Frontal cortex (tissue), 4 donors: Measurements from ENCODE around the gene MVP. TPM values are rescaled to one million over a fixed set of nuclear protein-coding genes. Genes with fewer than 3 reads are reported as not detected.

Experiments used
- DNase-seq, 2 donors: peaks; one replicate each; pipeline ENCODE4 v3.0.0; 2012; ENCODE audit warnings: low spot score in 2 of 2
- FAIRE-seq: peaks from 2 replicates; lab custom pipeline; 2012; peaks lifted over from hg19 to GRCh38; lab: Jason Lieb, UNC
- total RNA-seq: library from RNA; depleted of rRNA; stranded (reverse); fragments of >200 nt; gene quantifications from one replicate; pipeline ENCODE4 v1.2.3, GENCODE V29; 2014
- donor health status: control.
- donor health status: control.
- donor health status: control.

The MVP gene
- total RNA-seq, 1 donor from 2014 or later, result 4.5 TPM

DNA sequence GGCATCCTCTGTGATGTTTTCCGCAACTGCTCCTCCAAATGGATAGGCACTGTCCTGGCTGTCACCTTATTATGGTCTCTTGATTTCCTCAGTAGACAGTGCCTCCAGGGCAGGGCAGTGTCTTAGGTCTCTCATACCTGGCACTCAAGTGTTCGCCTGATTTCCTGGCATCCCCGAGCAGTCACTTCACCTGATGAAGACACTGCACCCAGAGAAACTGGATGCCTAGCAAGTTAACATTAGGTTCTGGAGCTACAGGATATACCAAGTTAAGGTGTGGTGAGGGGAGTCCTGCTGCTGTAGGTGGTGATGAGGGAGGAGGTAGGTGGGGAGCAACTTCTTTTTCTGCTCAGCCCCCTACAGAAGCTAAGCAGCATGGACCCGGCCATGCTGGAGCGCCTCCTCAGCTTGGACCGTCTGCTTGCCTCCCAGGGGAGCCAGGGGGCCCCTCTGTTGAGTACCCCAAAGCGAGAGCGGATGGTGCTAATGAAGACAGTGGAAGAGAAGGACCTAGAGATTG lies 17.8 kb upstream of the MVP start:
- FAIRE-seq, result no peak
- no peak for DNase-seq

- DNase-seq (no peak), FAIRE-seq (no peak)
Measured at GRCh38 chr16:29804020-29804419, 16.2 kb upstream of the MVP start.

GRCh38 chr16:29804455-29805231 lies 15.6 kb upstream of the MVP start:
- FAIRE-seq (no peak), DNase-seq (no peak)

DNA sequence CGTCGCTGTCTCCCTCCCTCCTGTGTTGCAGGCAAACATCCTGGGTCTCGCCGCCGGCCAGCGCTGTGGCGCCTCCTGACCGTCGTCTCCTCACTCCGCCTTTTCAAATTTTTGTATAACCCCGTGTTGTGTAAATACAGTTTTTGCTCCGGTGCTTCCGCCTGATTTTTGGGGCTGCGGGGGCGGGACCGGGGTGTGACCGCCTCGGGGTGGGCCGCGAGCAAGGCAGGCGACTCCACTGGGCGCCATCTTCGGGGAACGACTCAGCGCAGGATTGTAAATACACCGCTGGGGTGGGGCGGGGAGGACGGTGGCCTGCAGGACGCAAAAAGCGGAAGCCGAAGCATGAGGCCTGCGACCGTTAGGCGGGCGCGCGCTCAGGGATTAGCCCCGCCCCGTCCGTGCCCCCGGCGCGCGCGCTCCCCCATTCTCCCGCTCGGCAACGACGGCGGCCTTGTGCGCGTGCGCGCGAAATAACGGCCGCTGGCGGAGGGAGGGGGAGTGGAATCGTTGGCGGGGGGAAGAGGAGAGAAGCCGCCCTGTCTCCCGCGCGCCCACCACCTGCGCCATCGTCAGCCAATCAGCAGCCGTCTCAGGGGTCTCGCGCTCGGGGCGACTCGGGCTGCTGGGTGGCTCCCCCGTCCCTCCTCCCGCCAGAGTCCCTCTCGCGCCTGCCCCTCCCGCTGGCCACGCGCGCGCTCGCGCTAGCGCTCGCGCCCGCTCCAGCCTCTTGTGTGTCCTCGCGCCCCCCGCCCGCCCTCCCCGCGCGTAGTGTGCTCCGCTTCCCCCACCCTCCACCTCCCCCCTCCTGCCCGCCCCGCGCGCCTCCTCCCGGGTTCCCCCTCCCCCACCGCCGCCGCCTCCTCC lies 14.8 kb upstream of the MVP start:
- no peak for FAIRE-seq

DNA sequence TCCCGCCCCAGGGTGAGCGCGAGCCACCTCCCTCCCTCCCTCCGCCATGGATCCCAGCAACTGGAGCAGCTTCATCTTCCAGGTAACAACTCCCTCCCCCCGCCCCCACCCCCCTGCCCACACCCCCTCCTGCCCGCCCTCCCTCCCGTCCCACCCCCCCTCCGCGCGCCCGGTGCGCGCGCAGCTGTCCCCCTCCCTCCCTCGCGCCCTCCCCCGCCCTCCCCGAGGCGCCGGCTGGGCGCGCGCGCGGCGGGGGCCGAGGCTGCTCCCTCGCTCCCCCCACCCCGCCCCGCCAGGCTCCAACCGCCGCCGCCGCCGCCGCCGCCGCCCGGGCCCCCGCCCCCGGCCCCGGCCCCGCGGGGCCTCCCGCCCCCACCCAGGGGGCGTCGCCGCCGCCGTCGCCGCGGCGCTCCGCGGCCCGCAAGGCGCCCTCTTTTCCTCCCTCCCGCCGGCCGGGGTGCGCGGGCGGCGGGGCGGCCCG lies 14.1 kb upstream of the MVP start, which contains the start of gene MAZ:
Gene MAZ, plus strand, starts transcription at position 431 of the 481 bp plus-strand sequence. CDS start 173 bp downstream, outside the sequence.
- peak; percentile 79 to 89 for DNase-seq
- FAIRE-seq, result no peak

More for the DNA sequence above, 14.8 kb upstream of the MVP start:
- DNase-seq, result peak; percentile 94

GRCh38 chr16:29806641-29807425 lies 13.4 kb upstream of the MVP start:
- DNase-seq, result peak in 1 of 2 donors; percentile 55
- no peak for FAIRE-seq

DNA sequence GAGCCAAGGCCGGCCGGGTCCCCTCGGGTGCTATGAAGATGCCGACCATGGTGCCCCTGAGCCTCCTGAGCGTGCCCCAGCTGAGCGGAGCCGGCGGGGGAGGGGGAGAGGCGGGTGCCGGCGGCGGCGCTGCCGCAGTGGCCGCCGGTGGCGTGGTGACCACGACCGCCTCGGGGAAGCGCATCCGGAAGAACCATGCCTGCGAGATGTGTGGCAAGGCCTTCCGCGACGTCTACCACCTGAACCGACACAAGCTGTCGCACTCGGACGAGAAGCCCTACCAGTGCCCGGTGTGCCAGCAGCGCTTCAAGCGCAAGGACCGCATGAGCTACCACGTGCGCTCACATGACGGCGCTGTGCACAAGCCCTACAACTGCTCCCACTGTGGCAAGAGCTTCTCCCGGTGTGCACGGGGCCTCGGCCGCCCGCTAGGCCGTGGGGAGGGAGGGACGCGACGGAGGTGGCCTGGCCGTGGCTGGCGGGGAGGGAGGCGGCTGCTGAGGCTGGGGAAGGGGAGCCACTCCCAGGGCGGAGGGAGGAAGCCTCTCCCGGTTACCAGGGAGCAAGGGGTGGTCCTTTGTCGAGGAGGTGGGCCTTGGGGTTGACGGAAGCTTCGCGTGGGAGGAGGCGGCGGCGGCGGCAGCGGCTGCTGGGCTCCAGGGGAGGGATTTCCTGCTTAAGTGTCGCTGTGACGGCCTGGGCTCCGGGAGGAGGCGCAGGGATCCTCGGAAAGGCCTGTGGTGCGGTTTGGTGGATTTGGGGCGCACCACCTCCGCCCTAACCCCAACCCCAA lies 12.6 kb upstream of the MVP start:
- DNase-seq, result peak; percentile 73 to 80

GRCh38 chr16:29808219-29808900 lies 11.9 kb upstream of the MVP start:
- FAIRE-seq (no peak), DNase-seq (no peak)

More for the DNA sequence above, 12.6 kb upstream of the MVP start:
- FAIRE-seq, result no peak

- DNase-seq, result no peak
- FAIRE-seq, result no peak
Measured at GRCh38 chr16:29809031-29809747, 11.1 kb upstream of the MVP start.

DNA sequence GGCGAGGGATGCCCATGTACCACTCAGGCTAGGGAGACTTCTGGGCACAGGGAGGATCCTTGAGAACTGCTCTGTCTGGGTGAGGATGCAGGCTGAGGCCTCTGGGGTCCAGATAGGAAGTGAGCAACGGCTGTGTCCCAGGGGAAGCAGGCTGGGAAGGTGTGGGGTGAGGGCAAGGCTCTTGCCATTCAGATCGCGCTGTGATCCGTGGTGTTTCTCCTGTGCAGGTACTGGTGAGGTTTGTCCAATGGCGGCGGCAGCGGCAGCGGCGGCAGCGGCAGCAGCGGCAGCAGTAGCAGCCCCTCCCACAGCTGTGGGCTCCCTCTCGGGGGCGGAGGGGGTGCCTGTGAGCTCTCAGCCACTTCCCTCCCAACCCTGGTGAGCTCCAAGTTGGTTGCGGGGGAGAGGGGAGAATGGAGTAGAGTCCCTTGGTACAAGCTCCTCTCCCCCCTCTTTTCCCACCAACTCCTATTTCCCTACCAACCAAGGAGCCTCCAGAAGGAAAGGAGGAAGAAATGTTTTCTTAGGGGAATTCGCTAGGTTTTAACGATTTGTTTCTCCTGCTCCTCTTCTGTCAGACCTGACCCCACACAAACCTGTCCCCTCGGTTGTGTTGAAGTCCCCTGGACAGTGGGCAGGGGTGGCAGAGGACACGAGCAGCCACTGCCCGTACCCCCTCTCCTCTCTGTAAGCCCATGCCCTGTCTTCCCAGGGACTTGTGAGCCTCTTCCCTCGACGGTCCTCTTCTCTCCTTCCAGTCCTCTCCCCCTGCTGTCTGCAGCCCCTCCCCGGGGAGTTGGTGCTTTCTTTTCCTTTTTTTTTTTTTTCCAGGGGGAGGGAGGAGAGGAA lies 10.2 kb upstream of the MVP start:
- no peak for FAIRE-seq

DNA sequence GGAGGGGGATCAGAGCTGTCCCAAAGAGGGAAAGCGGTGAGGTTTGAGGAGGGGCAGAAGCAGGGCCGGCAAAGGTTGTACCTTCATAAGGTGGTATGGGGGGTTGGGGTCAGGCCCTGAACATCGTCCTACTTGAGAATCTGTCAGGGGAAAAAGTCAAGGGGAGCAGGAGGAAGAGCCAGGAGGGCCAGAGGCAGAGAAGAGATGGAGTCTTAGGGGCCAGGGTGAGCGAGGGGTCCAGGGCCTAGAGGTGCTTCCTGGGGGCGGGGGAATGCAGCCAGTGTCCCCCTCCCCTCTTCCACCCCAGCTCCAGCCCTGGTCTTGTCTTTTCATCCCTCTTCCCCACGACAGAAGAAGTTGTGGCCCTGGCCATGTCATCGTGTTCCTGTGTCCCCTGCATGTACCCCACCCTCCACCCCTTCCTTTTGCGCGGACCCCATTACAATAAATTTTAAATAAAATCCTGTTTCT lies 9.5 kb upstream of the MVP start:
- no peak for FAIRE-seq
- peak in 1 of 2 donors; percentile 22 for DNase-seq

More for the DNA sequence above, 10.2 kb upstream of the MVP start:
- no peak for DNase-seq

DNA sequence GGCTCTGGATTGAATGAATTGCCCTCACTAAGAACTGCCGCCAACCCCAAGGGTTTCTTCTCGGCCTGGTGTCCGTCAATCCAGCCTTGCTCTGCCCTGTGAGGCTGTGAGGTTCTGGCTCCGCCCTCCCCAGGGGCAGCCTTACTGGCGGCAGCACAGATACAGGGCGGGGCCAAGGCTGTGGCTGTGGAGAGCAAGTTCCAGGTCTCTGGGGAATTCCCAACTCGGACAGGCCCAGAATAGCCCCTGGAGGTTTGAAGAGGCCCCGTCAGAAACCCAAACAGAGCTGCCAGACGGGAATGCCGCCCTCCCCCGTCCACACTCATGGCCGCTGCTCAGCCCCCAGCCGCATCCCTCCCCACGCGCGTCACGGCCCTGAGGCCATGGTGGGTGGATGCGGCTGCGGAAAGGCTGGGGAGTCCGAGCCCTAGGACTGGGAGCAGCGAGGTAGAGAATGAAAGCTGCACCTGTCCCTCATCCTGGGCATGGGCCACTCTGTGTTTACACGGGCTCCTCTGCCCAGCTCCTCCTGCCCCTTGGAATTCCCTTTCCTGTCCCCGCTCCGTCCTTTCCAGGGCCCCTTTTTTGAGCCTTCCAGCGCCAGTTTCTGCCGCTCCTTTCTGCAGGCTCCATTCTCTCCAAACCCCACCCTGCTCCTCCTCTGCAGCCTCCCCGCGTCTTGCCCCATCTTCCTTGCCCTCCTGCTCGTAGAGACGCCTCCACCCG lies 8.9 kb upstream of the MVP start:
- peak; percentile 89 to 91 for DNase-seq
- FAIRE-seq, result no peak

DNA sequence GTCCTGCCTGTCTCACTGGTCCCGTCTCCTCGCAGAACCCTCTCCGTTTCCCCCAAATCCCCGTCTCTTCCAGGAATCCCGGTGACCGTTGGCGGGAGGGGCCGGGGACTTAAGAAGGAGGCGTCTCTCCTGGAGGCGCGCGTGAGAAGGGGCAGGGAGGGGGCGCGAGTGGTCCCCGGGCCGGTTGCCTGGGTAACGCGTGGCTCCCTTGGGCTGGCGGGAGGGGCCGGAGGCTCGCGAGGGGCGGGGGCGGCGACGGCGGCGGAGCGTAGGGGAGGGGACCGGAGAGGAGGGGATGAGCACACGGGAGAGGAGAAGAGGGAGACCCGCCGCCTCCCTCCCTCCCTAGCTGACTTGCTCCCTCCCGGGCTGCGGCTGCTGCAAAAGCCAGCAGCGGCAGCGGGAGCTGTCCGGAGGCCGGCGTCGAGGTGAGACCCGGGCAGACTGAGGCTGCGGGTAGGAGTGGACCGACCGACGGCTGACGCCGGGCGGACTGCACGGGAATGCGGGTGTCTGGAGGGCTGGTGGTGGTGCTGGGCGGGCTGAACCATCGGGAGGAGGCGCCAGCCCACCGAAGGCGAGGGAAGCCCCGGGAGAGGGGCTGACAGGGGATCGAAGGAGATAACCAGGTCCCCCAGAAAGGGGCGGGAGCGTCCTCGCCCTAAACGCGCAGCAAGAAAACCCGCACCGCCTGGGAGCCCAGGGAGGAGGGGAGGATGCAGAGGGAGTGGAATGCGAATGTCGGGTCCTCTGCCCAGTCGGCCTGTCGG lies 8.2 kb upstream of the MVP start, which contains the start of gene PRRT2:
Gene PRRT2, plus strand, starts transcription at position 298 of the 770 bp plus-strand sequence. CDS start 862 bp downstream, outside the sequence.
- DNase-seq (peak in 1 of 2 donors; percentile 69), FAIRE-seq (no peak)

DNA sequence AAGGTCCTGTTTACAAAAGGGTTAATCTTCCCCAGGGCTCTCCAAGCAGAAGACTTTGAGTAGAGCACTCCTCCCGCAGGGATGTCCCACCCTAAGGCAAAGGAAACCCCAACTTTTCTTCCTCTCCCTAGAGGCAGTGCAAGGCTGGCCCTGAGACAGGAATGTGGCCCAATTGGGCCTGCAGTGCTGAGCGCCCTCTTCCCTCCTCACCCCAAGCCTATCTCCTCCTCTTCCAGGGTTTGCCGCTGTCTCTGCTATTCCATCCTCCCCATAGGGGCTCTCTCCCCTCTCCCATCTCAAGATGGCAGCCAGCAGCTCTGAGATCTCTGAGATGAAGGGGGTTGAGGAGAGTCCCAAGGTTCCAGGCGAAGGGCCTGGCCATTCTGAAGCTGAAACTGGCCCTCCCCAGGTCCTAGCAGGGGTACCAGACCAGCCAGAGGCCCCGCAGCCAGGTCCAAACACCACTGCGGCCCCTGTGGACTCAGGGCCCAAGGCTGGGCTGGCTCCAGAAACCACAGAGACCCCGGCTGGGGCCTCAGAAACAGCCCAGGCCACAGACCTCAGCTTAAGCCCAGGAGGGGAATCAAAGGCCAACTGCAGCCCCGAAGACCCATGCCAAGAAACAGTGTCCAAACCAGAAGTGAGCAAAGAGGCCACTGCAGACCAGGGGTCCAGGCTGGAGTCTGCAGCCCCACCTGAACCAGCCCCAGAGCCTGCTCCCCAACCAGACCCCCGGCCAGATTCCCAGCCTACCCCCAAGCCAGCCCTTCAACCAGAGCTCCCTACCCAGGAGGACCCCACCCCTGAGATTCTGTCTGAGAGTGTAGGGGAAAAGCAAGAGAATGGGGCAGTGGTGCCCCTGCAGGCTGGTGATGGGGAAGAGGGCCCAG lies 7.3 kb upstream of the MVP start:
- FAIRE-seq, result no peak
- no peak for DNase-seq
